H1 (cell line): ENCODE data around the gene OPCML. TPM values are rescaled to one million over a fixed set of nuclear protein-coding genes. Genes with fewer than 3 reads are reported as not detected.

ENCODE experiments used
- ATF2 ChIP-seq: IDR thresholded peaks from 2 replicates; pipeline ENCODE4 v1.6.1; 2012; ENCODE audit warnings: low read length, inconsistent platforms
- polyA plus RNA-seq, 7 experiments: library from polyadenylated mRNA; depleted of rRNA in 3 of 7; stranded (reverse) in 5 of 7; unstranded in 2 of 7; fragments of >200 nt in 5 of 7; fragments of 200-250 nt in 2 of 7; gene quantifications; 1 replicate in 5 of 7; 2 replicates in 1 of 7; 4 replicates in 1 of 7; pipeline versions ENCODE4 v1.2.1 to v1.2.3, GENCODE V29; 2011 to 2013; ENCODE audit warnings: missing spikeins in 2 of 7, mixed read lengths in 2 of 7
- total RNA-seq: library from RNA; stranded (reverse); fragmentation: NEBNext Ultra II Directional; extraction: Animal tissue kit (Norgen Biotek cat#: 25700); gene quantifications from 2 replicates; pipeline ENCODE4 v1.2.1, GENCODE V29; 2021

The OPCML gene
- total and polyA plus RNA-seq, 2 of the 8 experiments (the other 6 are each of a cell fraction or from before 2014, with no cell fraction given), result 2.3 to 3.1 TPM

- no peak for TF ChIP-seq ATF2
These were observed 817.4 kb downstream of the OPCML start (continued) for GRCh38 chr11:132714859-132715440.
